Upper lobe of left lung (tissue), 4 donors: ENCODE results near the gene NDUFB4.

Experiments
- EP300 ChIP-seq, 4 donors: sonication (generic); formaldehyde crosslinking; IDR thresholded peaks; one replicate each; pipeline ENCODE4 v1.5.1; 2017; ENCODE audit warnings: antibody characterized with exemption in 4 of 4, control low read depth in 2 of 4
- POLR2A ChIP-seq, 4 donors: fragments of 450-650 bp; IDR thresholded peaks; one replicate each; pipeline ENCODE4 v1.5.1; 2016 to 2017; ENCODE audit warnings: antibody characterized with exemption in 4 of 4, mild to moderate bottlenecking in 2 of 4
- TF ChIP-seq, protein P1 (sequence below), 6 experiments: fragments of 450-650 bp in 4 of 6; fragments of 200-600 bp in 2 of 6; sonication (generic) in 2 of 6; IDR thresholded peaks; one replicate each; pipeline ENCODE4 v1.5.1; 2016 to 2019; ENCODE audit warnings: antibody characterized with exemption in 6 of 6

DNA sequence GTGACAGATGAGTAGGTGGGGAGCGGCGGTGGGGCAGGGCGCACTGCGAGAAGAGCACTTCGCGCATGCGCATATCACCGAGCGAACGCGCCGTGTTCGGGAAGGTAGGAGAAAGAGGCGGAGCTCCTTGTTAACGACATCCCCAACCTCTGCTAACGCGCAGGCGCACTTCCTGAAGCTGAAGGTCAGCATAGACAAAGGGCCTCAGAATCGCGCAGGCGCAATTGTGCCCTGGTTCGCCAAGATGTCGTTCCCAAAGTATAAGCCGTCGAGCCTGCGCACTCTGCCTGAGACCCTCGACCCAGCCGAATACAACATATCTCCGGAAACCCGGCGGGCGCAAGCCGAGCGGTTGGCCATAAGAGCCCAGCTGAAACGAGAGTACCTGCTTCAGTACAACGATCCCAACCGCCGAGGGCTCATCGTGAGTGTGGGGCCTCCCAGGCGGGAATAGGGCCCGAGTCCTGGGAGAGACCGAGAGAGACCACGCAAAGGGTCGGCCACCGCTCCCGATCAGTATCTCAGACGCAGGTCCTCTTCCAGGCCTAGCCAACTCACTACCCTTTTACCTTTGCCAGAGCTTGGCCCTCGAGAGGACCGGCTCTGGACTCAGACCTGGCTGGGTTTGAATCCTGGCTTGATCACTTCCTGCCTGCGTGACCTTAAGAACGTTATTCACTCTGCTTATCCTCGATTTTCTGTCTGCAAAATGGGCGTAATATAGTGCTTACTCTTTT is at the start of gene NDUFB4:
- peak in 2 of 4 donors; percentile 81 to 83 for TF ChIP-seq POLR2A (IDR thresholded peaks at IDR 0.05)
- peak in 1 of 4 donors; percentile 6 for TF ChIP-seq EP300 (IDR thresholded peaks at IDR 0.05)
- TF ChIP-seq, protein P1, sequence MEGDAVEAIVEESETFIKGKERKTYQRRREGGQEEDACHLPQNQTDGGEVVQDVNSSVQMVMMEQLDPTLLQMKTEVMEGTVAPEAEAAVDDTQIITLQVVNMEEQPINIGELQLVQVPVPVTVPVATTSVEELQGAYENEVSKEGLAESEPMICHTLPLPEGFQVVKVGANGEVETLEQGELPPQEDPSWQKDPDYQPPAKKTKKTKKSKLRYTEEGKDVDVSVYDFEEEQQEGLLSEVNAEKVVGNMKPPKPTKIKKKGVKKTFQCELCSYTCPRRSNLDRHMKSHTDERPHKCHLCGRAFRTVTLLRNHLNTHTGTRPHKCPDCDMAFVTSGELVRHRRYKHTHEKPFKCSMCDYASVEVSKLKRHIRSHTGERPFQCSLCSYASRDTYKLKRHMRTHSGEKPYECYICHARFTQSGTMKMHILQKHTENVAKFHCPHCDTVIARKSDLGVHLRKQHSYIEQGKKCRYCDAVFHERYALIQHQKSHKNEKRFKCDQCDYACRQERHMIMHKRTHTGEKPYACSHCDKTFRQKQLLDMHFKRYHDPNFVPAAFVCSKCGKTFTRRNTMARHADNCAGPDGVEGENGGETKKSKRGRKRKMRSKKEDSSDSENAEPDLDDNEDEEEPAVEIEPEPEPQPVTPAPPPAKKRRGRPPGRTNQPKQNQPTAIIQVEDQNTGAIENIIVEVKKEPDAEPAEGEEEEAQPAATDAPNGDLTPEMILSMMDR (IDR thresholded peaks at IDR 0.05) = no peak
